ENCODE data around the gene PPID. TPM values are rescaled to one million over a fixed set of nuclear protein-coding genes. Genes with fewer than 3 reads are reported as not detected.
A peak's percentile ranks its signal among the peaks of the same experiment; 100 is the strongest.
"Not testable (repeated sequence)": the region's sequence is repeated elsewhere in the genome, so short reads cannot be mapped to it uniquely, and the experiment has no call there.

PPID gene
- total RNA-seq, 1 donor from 2014 or later, result 52.8 TPM

- intact Hi-C loops (cut with micrococcal nuclease), result no loop called here
- DNase-seq (ENCODE audit: low spot score), result no peak
- Mint-ChIP-seq H3K27me3 (ENCODE audit: insufficient read depth) (peaks cover 13% of the 10 kb centered on the region), H3K27ac (no peak overlapping the region), H3K36me3 (ENCODE audit: low read depth) (no peaks in the 10 kb centered on the region), H3K4me3 (no peak overlapping the region), H3K9me3 (no peaks in the 10 kb centered on the region), H3K4me1 (ENCODE audit: low read depth) (no peaks in the 10 kb centered on the region)
These were observed 34.9 kb upstream of the PPID start for GRCh38 chr4:158758142-158758541.

- Mint-ChIP-seq H3K4me3 (no peak overlapping the region), H3K4me1 (ENCODE audit: low read depth) (no peaks in the 10 kb centered on the region), H3K36me3 (ENCODE audit: low read depth) (no peaks in the 10 kb centered on the region), H3K27ac (no peak overlapping the region), H3K9me3 (no peaks in the 10 kb centered on the region), H3K27me3 (ENCODE audit: insufficient read depth) (peaks cover 16% of the 10 kb centered on the region)
- intact Hi-C loops (cut with micrococcal nuclease), result no loop called here
- DNase-seq (ENCODE audit: low spot score), result no peak
These were observed 33.4 kb upstream of the PPID start for GRCh38 chr4:158756588-158756987.

DNA sequence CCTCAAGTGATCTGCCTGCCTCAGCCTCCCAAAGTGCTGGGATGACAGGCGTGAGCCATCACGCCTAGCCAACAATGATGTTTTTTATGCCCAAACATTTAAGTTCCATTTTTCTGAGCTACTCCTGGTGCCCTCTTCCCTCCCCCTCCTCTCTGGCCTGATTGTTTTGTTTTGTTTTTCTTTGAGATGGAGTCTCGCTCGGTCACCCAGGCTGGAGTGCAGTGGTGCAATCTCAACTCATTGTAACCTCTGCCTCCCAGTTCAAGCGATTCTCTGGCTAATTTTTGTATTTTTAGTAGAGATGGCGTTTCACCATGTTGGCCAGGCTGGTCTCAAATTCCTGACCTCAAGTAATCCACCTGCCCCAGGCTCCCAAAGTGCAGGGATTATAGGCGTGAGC, 32.6 kb upstream of the PPID start:
- DNase-seq (ENCODE audit: low spot score); intact Hi-C loops (cut with micrococcal nuclease); H3K4me3 Mint-ChIP-seq; H3K27ac Mint-ChIP-seq; H3K9me3 Mint-ChIP-seq; H3K4me1 Mint-ChIP-seq (ENCODE audit: low read depth); H3K36me3 Mint-ChIP-seq (ENCODE audit: low read depth): not testable (repeated sequence)
- H3K27me3 Mint-ChIP-seq (ENCODE audit: insufficient read depth), result peaks cover 20% of the 10 kb centered on the region

GRCh38 chr4:158754385-158755180, 31.4 kb upstream of the PPID start:
- no peaks in the 10 kb centered on the region for H3K9me3 Mint-ChIP-seq
- H3K36me3 Mint-ChIP-seq (ENCODE audit: low read depth), result no peaks in the 10 kb centered on the region
- no peak overlapping the region for H3K4me3 Mint-ChIP-seq
- H3K4me1 Mint-ChIP-seq (ENCODE audit: low read depth), result no peaks in the 10 kb centered on the region
- no peak for DNase-seq (ENCODE audit: low spot score)
- intact Hi-C loops (cut with micrococcal nuclease), result no loop called here
- no peak overlapping the region for H3K27ac Mint-ChIP-seq
- H3K27me3 Mint-ChIP-seq (ENCODE audit: insufficient read depth), result peaks cover 20% of the 10 kb centered on the region

DNA sequence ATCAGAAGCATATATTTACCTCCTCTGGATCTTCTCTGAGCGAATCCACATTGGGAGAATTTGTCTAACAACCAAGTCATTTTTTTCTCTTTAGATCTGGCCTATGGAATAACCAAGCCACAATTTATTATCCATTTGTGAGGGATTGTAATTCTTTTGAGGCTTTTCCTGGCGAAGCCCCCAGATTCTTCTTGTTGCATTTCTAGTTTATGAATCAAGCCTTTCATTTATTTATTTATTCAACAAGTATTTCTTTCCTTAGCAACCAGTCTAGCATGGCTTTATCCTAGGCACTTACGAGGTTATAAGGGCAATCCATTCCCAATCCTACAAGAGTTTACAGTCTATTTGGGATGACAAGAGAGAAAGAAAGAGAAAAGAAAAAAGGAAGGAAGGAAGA, 27.2 kb upstream of the PPID start:
- Mint-ChIP-seq H3K27ac (no peak overlapping the region), H3K4me1 (ENCODE audit: low read depth) (no peaks in the 10 kb centered on the region), H3K27me3 (ENCODE audit: insufficient read depth) (peaks cover 13% of the 10 kb centered on the region), H3K36me3 (ENCODE audit: low read depth) (no peaks in the 10 kb centered on the region), H3K4me3 (no peak overlapping the region), H3K9me3 (no peaks in the 10 kb centered on the region)
- intact Hi-C loops (cut with micrococcal nuclease), result no loop called here
- DNase-seq (ENCODE audit: low spot score), result no peak

DNA sequence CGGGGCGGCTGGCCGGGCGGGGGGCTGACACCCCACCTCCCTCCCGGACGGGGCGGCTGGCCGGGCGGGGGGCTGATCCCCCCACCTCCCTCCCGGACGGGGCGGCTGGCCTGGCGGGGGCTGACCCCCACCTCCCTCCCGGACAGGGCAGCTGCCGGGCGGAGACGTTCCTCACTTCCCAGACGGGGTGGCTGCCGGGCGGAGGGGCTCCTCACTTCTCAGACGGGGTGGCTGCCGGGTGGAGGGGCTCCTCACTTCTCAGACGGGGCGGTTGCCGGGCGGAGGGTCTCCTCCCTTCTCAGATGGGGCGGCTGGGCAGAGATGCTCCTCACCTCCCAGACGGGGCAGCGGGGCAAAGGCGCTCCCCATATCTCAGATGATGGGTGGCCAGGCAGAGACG, 23.3 kb upstream of the PPID start:
- H3K4me3 Mint-ChIP-seq; H3K9me3 Mint-ChIP-seq; DNase-seq (ENCODE audit: low spot score); H3K27me3 Mint-ChIP-seq (ENCODE audit: insufficient read depth); H3K27ac Mint-ChIP-seq; H3K36me3 Mint-ChIP-seq (ENCODE audit: low read depth); intact Hi-C loops (cut with micrococcal nuclease); H3K4me1 Mint-ChIP-seq (ENCODE audit: low read depth): not testable (repeated sequence)

DNA sequence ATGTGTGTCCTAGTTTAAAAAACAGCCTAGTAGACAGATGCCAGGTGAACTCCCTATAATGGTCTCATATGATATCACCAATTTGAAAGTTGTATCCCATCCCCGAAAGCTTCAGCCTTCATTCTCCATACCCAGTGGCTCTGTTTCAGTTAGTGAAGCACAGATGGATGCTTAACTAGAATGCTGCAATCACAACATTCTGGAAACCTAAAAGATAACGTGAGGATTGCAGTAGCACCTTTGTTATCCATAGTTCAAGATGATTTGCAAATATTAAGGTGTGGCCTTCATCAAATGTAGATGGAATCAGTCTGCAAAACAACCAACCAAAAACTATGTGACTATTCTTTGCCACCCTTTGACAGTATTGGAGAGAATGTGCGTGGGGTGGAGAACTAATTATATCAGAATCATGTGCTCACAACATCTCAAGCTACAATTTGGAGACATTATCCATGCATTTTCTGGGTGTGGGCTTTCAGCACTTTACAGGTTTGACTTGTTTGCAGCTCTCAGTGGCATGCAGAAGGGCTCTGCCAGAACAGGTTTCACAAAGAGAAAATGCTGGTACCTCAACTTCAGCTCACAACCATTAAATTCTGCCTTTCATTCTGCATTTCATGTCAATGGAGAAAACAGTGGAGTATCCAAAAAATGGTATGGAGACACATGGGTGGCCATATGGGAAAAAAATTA, 18.3 kb upstream of the PPID start:
- H3K4me3 Mint-ChIP-seq, result no peak overlapping the region
- no peak for DNase-seq (ENCODE audit: low spot score)
- H3K36me3 Mint-ChIP-seq (ENCODE audit: low read depth), result no peaks in the 10 kb centered on the region
- no peaks in the 10 kb centered on the region for H3K4me1 Mint-ChIP-seq (ENCODE audit: low read depth)
- no peaks in the 10 kb centered on the region for H3K9me3 Mint-ChIP-seq
- peaks cover 4% of the 10 kb centered on the region for H3K27me3 Mint-ChIP-seq (ENCODE audit: insufficient read depth)
- intact Hi-C loops (cut with micrococcal nuclease), result no loop called here
- no peak overlapping the region for H3K27ac Mint-ChIP-seq

GRCh38 chr4:158739600-158739999, 16.4 kb upstream of the PPID start:
- intact Hi-C loops (cut with micrococcal nuclease), result no loop called here
- Mint-ChIP-seq H3K4me1 (ENCODE audit: low read depth) (no peaks in the 10 kb centered on the region), H3K27me3 (ENCODE audit: insufficient read depth) (peaks cover 7% of the 10 kb centered on the region), H3K4me3 (no peak overlapping the region), H3K27ac (no peak overlapping the region), H3K9me3 (no peaks in the 10 kb centered on the region), H3K36me3 (ENCODE audit: low read depth) (no peaks in the 10 kb centered on the region)
- no peak for DNase-seq (ENCODE audit: low spot score)

DNA sequence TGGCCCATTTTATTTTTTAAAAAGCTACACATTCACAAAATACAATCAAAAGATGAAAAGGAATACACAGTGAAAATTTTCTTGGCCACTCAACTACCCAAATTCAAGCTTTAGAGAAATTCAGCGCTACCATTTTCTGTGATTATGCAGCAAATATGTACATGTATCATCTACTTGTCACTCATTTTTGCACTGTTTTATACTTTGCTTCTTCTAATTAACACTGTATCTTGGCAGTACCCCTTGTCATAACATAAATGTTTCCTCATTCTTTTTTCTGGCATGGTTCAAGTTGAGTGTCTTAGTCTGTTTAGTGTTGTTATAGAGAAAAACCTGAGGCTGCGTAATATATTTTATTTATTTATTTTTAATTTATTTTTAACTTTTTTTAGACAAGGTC, 15.7 kb upstream of the PPID start:
- intact Hi-C loops (cut with micrococcal nuclease), result no loop called here
- DNase-seq (ENCODE audit: low spot score), result no peak
- Mint-ChIP-seq H3K4me1 (ENCODE audit: low read depth) (no peaks in the 10 kb centered on the region), H3K27ac (no peak overlapping the region), H3K9me3 (no peaks in the 10 kb centered on the region), H3K36me3 (ENCODE audit: low read depth) (no peaks in the 10 kb centered on the region), H3K4me3 (no peak overlapping the region), H3K27me3 (ENCODE audit: insufficient read depth) (peaks cover 7% of the 10 kb centered on the region)

DNA sequence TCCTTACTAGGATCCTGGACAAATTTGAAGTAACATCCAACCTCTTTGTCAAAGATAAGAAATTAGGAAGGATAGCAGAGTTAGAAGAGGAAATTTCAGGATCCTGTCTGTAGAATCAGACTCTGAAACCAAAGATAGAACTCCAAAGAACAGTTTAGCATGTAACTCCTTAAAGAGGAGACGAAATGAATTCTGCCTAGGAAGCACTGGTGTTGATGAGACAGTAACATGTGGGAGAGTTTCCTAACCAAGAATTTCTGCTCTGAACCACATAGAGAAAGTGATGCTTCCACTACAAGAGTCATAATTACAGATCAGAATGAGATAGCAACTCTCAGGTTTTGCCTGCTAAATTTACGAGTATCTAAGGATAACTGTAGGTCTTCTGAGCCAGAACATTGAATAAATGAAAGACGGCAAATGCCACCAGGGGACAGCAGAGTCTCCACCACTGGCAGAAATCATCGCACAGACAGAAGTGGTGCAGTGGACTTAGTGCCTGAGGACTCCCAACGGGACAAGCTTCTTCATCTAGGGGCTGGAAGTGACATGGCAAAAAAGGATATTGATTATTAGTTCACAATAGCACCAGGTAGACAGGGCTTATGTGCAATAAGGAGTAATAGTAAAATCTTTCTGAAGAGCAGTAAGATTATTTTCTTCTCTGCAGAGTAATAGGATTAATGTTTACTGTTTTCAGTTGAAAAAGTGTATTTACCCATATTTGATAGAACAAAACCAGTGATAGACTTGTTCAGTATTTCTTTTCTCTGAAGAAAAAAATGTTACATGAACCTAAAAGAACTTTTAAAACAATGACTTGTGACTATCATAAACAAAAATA, 6.7 kb upstream of the PPID start:
- Mint-ChIP-seq H3K4me3 (no peak overlapping the region), H3K36me3 (ENCODE audit: low read depth) (no peaks in the 10 kb centered on the region)
- intact Hi-C loops (cut with micrococcal nuclease), result loop anchor here (1.0 kb wide), 4 partner anchors 37 to 473 kb away; no protein-coding TSS in a partner anchor

GRCh38 chr4:158728236-158728635, 5.0 kb upstream of the PPID start:
- intact Hi-C loops (cut with micrococcal nuclease), result no loop called here
- DNase-seq (ENCODE audit: low spot score), result no peak

More for the DNA sequence above, 6.7 kb upstream of the PPID start:
- Mint-ChIP-seq H3K27me3 (ENCODE audit: insufficient read depth) (peaks cover 18% of the 10 kb centered on the region), H3K4me1 (ENCODE audit: low read depth) (peaks cover 33% of the 10 kb centered on the region), H3K9me3 (no peaks in the 10 kb centered on the region), H3K27ac (no peak overlapping the region)
- DNase-seq (ENCODE audit: low spot score), result peak; percentile 32

GRCh38 chr4:158726633-158727032, 3.4 kb upstream of the PPID start:
- Mint-ChIP-seq H3K27ac (no peak overlapping the region), H3K4me1 (ENCODE audit: low read depth) (peaks cover 58% of the 10 kb centered on the region), H3K36me3 (ENCODE audit: low read depth) (peaks cover 7% of the 10 kb centered on the region), H3K9me3 (no peaks in the 10 kb centered on the region), H3K27me3 (ENCODE audit: insufficient read depth) (peaks cover 14% of the 10 kb centered on the region), H3K4me3 (no peak overlapping the region)
- no peak for DNase-seq (ENCODE audit: low spot score)
- intact Hi-C loops (cut with micrococcal nuclease), result no loop called here

More at GRCh38 chr4:158728236-158728635, 5.0 kb upstream of the PPID start:
- Mint-ChIP-seq H3K9me3 (no peaks in the 10 kb centered on the region), H3K4me1 (ENCODE audit: low read depth) (peaks cover 49% of the 10 kb centered on the region), H3K4me3 (no peak overlapping the region), H3K27ac (no peak overlapping the region), H3K27me3 (ENCODE audit: insufficient read depth) (peaks cover 18% of the 10 kb centered on the region), H3K36me3 (ENCODE audit: low read depth) (no peaks in the 10 kb centered on the region)

DNA sequence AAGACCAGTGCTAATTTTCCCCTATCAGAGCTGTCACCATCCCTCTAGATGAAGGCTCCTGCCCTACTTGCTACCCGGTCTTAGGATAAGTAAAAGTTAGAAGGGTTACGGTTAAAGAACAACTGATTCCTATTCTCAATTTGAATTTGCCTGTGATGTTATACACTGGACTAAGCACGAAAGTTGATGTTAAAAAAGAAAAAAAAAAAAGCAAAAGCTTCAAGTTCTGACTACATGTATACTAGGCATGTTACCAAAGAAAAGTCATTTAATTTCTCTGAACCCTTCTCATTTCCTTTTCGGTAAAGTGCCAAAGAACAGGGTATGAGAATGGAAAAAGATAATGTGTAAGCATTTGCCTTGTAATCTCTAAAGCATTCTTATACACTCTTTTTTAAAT, 1.4 kb upstream of the PPID start:
- no peaks in the 10 kb centered on the region for H3K9me3 Mint-ChIP-seq
- H3K4me1 Mint-ChIP-seq (ENCODE audit: low read depth), result peaks cover 64% of the 10 kb centered on the region
- H3K36me3 Mint-ChIP-seq (ENCODE audit: low read depth), result peaks cover 21% of the 10 kb centered on the region

More for the DNA sequence above, 1.4 kb upstream of the PPID start:
- peak overlapping the region; percentile 95 for H3K4me3 Mint-ChIP-seq
- peaks cover 5% of the 10 kb centered on the region for H3K27me3 Mint-ChIP-seq (ENCODE audit: insufficient read depth)
- DNase-seq (ENCODE audit: low spot score), result no peak
- peak overlapping the region; percentile 76 for H3K27ac Mint-ChIP-seq
- intact Hi-C loops (cut with micrococcal nuclease), result loop anchor here (5.0 kb wide), 2 partner anchors 353 to 723 kb away; no protein-coding TSS in a partner anchor

Measured in activated T-helper 1 cell treated with anti-CD3 and anti-CD28 coated beads, Interleukin-12 subunit alpha, Interleukin-12 subunit beta, Interleukin-2, Interleukin-4 antibody, amounts not matched to agents 30 ng/mL and 10 ng/mL and 1 ng/mL, durations not matched to agents 14 hours and 24 hours and 36 hours (primary cell).